Measurements from ENCODE around the gene BIRC5. TPM values are rescaled to one million over a fixed set of nuclear protein-coding genes. Genes with fewer than 3 reads are reported as not detected.
"Not testable (repeated sequence)": the region's sequence is repeated elsewhere in the genome, so short reads cannot be mapped to it uniquely, and the experiment has no call there.

Gene BIRC5
- total RNA-seq, 1 experiment from 2014 or later = 119 TPM

DNA sequence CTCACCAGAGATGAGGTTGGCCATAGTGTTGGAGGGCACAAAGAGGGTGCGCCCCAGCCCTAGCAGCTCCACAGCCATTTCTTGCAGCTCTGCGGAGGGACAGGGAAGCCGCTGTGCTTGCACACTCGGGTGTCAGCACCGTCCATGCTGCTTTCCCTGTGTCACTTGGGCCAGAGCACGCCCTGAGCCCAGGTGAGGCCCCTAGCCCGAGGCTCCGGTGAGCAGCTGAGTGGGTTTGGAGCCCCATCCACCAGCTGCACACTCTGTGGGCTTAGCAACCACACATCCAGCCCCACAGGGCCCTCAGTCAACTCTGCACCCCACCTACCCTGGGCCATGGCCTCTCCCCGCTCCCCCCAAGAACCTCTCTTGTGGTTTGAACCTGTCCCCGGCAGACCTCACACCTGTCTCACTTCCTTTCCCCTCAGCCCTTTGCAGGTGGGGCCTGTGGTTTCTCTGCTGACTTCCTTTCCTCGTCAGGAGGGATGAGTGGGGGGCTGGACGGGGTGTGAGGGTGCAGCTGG is 38.1 kb downstream of the BIRC5 start:
- ChIA-PET POLR2A (no interaction called here), CTCF (interaction anchor here (1.6 to 2.4 kb wide), 3 partner anchors 18 to 233 kb away, joined by 5 to 10 read pairs (median 9); no protein-coding TSS in a partner anchor)
- Histone ChIP-seq H3K27ac (ENCODE audit: low read length) (no peak overlapping the region), H3K36me3 (ENCODE audit: control insufficient read depth, insufficient read depth, low read length) (no peaks in the 10 kb centered on the region), H3K9me3 (ENCODE audit: control insufficient read depth, insufficient read depth, low read depth, low read length) (no peaks in the 10 kb centered on the region), H3K4me1 (ENCODE audit: control insufficient read depth, insufficient read depth, low read length) (peaks cover 19% of the 10 kb centered on the region), H3K27me3 (ENCODE audit: control insufficient read depth, insufficient read depth, low read length) (no peaks in the 10 kb centered on the region), H3K4me3 (ENCODE audit: low read depth in 2 of 2, low read length in 2 of 2) (no peak overlapping the region)
- no TSS peak for BruUV-seq (replicated peaks)
- ATAC-seq (no peak), DNase-seq (ENCODE audit: low read depth, low spot score) (no peak)
- TF ChIP-seq POLR2AphosphoS5 (IDR thresholded peaks at IDR 0.05; ENCODE audit: low read depth, low read length) (no peak), SIN3A (IDR thresholded peaks at IDR 0.05; ENCODE audit: borderline replicate concordance, insufficient read depth, low read depth, low read length) (no peak), TCF7L2 (IDR thresholded peaks at IDR 0.05; ENCODE audit: low read depth, low read length) (no peak)
- TF ChIP-seq, protein P1, sequence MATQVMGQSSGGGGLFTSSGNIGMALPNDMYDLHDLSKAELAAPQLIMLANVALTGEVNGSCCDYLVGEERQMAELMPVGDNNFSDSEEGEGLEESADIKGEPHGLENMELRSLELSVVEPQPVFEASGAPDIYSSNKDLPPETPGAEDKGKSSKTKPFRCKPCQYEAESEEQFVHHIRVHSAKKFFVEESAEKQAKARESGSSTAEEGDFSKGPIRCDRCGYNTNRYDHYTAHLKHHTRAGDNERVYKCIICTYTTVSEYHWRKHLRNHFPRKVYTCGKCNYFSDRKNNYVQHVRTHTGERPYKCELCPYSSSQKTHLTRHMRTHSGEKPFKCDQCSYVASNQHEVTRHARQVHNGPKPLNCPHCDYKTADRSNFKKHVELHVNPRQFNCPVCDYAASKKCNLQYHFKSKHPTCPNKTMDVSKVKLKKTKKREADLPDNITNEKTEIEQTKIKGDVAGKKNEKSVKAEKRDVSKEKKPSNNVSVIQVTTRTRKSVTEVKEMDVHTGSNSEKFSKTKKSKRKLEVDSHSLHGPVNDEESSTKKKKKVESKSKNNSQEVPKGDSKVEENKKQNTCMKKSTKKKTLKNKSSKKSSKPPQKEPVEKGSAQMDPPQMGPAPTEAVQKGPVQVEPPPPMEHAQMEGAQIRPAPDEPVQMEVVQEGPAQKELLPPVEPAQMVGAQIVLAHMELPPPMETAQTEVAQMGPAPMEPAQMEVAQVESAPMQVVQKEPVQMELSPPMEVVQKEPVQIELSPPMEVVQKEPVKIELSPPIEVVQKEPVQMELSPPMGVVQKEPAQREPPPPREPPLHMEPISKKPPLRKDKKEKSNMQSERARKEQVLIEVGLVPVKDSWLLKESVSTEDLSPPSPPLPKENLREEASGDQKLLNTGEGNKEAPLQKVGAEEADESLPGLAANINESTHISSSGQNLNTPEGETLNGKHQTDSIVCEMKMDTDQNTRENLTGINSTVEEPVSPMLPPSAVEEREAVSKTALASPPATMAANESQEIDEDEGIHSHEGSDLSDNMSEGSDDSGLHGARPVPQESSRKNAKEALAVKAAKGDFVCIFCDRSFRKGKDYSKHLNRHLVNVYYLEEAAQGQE (IDR thresholded peaks at IDR 0.05; ENCODE audit: insufficient read depth in 1 of 2, low read depth in 2 of 2, low read length in 1 of 2) = no peak
- TF ChIP-seq, protein P2, sequence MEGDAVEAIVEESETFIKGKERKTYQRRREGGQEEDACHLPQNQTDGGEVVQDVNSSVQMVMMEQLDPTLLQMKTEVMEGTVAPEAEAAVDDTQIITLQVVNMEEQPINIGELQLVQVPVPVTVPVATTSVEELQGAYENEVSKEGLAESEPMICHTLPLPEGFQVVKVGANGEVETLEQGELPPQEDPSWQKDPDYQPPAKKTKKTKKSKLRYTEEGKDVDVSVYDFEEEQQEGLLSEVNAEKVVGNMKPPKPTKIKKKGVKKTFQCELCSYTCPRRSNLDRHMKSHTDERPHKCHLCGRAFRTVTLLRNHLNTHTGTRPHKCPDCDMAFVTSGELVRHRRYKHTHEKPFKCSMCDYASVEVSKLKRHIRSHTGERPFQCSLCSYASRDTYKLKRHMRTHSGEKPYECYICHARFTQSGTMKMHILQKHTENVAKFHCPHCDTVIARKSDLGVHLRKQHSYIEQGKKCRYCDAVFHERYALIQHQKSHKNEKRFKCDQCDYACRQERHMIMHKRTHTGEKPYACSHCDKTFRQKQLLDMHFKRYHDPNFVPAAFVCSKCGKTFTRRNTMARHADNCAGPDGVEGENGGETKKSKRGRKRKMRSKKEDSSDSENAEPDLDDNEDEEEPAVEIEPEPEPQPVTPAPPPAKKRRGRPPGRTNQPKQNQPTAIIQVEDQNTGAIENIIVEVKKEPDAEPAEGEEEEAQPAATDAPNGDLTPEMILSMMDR (IDR thresholded peaks at IDR 0.05) = no peak
- in situ Hi-C loops (cut with HindIII; ENCODE audit: low pct_unique_long_range_greater_than_20kb, low sequenced_read_pairs) (no loop called here), intact Hi-C loops (cut with micrococcal nuclease; ENCODE audit: unreplicated experiment) (loop anchor here (5.0 kb wide), 1 partner anchor 170 kb away; no protein-coding TSS in a partner anchor)

DNA sequence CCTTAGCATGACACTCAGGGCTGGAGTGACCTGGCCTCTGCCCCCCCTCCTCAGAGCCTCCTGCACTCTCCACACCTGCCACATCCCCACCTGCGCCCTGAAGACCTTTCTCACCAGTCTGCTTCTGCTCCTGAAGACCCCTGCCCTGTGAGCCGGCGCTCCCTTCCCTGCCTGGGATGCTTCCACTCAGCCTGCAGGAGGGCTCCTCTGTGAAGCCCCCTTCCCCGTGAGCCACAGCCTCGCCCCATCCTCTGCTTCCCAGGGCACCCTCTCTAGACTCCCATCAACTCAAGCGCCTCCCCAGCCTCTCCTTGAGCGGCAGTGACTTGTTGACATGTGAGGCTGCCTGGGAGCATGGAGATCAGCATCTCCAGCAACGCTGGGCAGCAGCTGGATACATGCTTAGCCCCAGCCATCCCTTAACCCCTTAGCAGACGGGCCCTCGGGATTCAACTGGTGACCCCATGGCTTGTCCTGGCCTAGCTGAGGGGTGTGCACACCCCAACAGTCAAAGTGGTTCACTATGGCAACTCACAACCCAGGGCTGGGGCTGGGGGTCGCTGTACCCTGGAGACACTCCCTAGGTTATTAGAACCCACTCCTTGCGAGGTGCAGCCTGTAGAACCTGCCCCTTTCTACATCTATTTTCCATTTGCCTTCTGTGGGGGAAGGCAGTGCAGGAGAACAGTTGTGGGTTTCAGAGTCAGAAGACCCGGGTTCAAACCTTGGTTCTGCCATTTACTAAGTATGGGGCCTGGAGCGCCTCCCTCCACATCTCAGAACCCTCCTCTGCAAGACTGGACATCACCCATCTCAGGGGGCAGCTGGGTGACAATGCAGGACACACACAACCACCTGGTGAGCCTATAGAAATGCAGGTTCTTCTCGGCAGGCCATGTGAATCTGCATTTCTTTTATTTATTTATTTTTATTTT is 38.9 kb downstream of the BIRC5 start:
- Histone ChIP-seq H3K4me1 (ENCODE audit: control insufficient read depth, insufficient read depth, low read length) (peaks cover 27% of the 10 kb centered on the region), H3K27ac (ENCODE audit: low read length) (no peak overlapping the region), H3K4me3 (ENCODE audit: low read depth in 2 of 2, low read length in 2 of 2) (no peak overlapping the region), H3K36me3 (ENCODE audit: control insufficient read depth, insufficient read depth, low read length) (no peaks in the 10 kb centered on the region), H3K27me3 (ENCODE audit: control insufficient read depth, insufficient read depth, low read length) (no peaks in the 10 kb centered on the region), H3K9me3 (ENCODE audit: control insufficient read depth, insufficient read depth, low read depth, low read length) (no peaks in the 10 kb centered on the region)
- CTCF ChIA-PET = interaction anchor here (1.7 kb wide), 1 partner anchor 17 kb away, joined by 5 read pairs; no protein-coding TSS in a partner anchor
- TF ChIP-seq POLR2AphosphoS5 (IDR thresholded peaks at IDR 0.05; ENCODE audit: low read depth, low read length) = no peak
- no peak for TF ChIP-seq SIN3A (IDR thresholded peaks at IDR 0.05; ENCODE audit: borderline replicate concordance, insufficient read depth, low read depth, low read length)
- TF ChIP-seq, protein P2 (IDR thresholded peaks at IDR 0.05) = no peak
- TF ChIP-seq, protein P1 (IDR thresholded peaks at IDR 0.05; ENCODE audit: insufficient read depth in 1 of 2, low read depth in 2 of 2, low read length in 1 of 2) = no peak
- TF ChIP-seq TCF7L2 (IDR thresholded peaks at IDR 0.05; ENCODE audit: low read depth, low read length) = no peak
- ATAC-seq (no peak), DNase-seq (ENCODE audit: low read depth, low spot score) (no peak)
- POLR2A ChIA-PET = no interaction called here
- intact Hi-C loops (cut with micrococcal nuclease; ENCODE audit: unreplicated experiment) = loop anchor here (5.0 kb wide), 1 partner anchor 169 kb away; no protein-coding TSS in a partner anchor
- BruUV-seq (replicated peaks) = TSS peak; percentile 83
- in situ Hi-C loops (cut with HindIII; ENCODE audit: low pct_unique_long_range_greater_than_20kb, low sequenced_read_pairs) = no loop called here

DNA sequence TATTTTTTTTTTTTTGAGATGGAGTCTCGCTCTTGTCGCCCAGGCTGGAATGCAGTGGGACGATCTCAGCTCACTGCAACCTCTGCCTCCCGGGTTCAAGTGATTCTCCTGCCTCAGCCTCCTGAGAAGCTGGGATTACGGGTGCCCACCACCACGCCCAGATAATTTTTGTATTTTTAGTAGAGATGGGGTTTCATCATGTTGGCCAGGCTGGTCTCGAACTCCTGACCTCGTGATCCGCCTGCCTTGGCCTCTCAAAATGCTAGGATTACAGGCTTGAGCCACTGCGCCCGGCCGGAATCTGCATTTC is 39.5 kb downstream of the BIRC5 start:
- in situ Hi-C loops (cut with HindIII; ENCODE audit: low pct_unique_long_range_greater_than_20kb, low sequenced_read_pairs); ATAC-seq; DNase-seq (ENCODE audit: low read depth, low spot score); H3K27me3 ChIP-seq (ENCODE audit: control insufficient read depth, insufficient read depth, low read length); H3K9me3 ChIP-seq (ENCODE audit: control insufficient read depth, insufficient read depth, low read depth, low read length); POLR2A ChIA-PET; BruUV-seq (replicated peaks); H3K36me3 ChIP-seq (ENCODE audit: control insufficient read depth, insufficient read depth, low read length); CTCF ChIA-PET: not testable (repeated sequence)
- intact Hi-C loops (cut with micrococcal nuclease; ENCODE audit: unreplicated experiment) = loop anchor here (5.0 kb wide), 1 partner anchor 169 kb away; no protein-coding TSS in a partner anchor
- H3K4me1 ChIP-seq (ENCODE audit: control insufficient read depth, insufficient read depth, low read length) = peaks cover 33% of the 10 kb centered on the region
- peak overlapping the region; percentile 81 to 88 for H3K4me3 ChIP-seq (ENCODE audit: low read depth in 2 of 2, low read length in 2 of 2)
- H3K27ac ChIP-seq (ENCODE audit: low read length) = 0 out of 2 replicates have a peak overlapping the region, but pooled peaks have one; percentile 82
